ENCODE results near the gene CDKAL1. TPM values are rescaled to one million over a fixed set of nuclear protein-coding genes. Genes with fewer than 3 reads are reported as not detected.

CDKAL1 gene
- total and polyA plus RNA-seq, 9 of the 15 experiments (the other 6 are each of a cell fraction or from before 2014, with no cell fraction given): 11.2 to 36.3 (median 20.1) TPM

- TF ChIP-seq ZBTB40 (IDR thresholded peaks at IDR 0.05) (peak; percentile 66; the same call in 1 of the 2 replicates), ZBTB40 (CRISPR knock-in tag; IDR thresholded peaks at IDR 0.05) (no peak), MYC (IDR thresholded peaks at IDR 0.05; ENCODE audit: low read depth, low read length) (peak; percentile 31; the same call in 1 of the 2 replicates), MYC (CRISPR knock-in tag; IDR thresholded peaks at IDR 0.05; ENCODE audit: borderline replicate concordance, low read depth) (no peak), ZNF76 (CRISPR knock-in tag; IDR thresholded peaks at IDR 0.05; ENCODE audit: borderline replicate concordance) (no peak), FOSL1 (tag; conservative IDR thresholded peaks at IDR 0.05) (peak; percentile 96), DPF2 (IDR thresholded peaks at IDR 0.05) (peak; percentile 78), NFIC (IDR thresholded peaks at IDR 0.05) (peak; percentile 43), ZNF766 (CRISPR knock-in tag; conservative IDR thresholded peaks at IDR 0.05) (no peak), JUNB (CRISPR knock-in tag; conservative IDR thresholded peaks at IDR 0.05) (peak; percentile 36; the same call in 1 of the 2 replicates), SMARCC2 (IDR thresholded peaks at IDR 0.05; ENCODE audit: low read depth) (peak; percentile 57; the same call in 1 of the 2 replicates), ZNF165 (CRISPR knock-in tag; IDR thresholded peaks at IDR 0.05; ENCODE audit: borderline replicate concordance) (no peak), MTA2 (IDR thresholded peaks at IDR 0.05; ENCODE audit: low read depth) (peak; percentile 42; the same call in 1 of the 2 replicates), SMAD4 (CRISPR knock-in tag; conservative IDR thresholded peaks at IDR 0.05) (0 out of 2 replicates have a peak, but pooled peaks have one; percentile 44), NBN (IDR thresholded peaks at IDR 0.05; ENCODE audit: low read depth) (peak; percentile 49; the same call in 1 of the 2 replicates)
- TF ChIP-seq, protein P1, sequence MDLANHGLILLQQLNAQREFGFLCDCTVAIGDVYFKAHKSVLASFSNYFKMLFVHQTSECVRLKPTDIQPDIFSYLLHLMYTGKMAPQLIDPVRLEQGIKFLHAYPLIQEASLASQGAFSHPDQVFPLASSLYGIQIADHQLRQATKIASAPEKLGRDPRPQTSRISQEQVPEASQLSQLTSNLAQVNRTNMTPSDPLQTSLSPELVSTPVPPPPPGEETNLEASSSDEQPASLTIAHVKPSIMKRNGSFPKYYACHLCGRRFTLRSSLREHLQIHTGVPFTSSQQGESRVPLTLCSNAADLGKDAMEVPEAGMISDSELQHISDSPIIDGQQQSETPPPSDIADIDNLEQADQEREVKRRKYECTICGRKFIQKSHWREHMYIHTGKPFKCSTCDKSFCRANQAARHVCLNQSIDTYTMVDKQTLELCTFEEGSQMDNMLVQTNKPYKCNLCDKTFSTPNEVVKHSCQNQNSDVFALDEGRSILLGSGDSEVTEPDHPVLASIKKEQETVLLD (IDR thresholded peaks at IDR 0.05): no peak
- TF ChIP-seq, protein P2, sequence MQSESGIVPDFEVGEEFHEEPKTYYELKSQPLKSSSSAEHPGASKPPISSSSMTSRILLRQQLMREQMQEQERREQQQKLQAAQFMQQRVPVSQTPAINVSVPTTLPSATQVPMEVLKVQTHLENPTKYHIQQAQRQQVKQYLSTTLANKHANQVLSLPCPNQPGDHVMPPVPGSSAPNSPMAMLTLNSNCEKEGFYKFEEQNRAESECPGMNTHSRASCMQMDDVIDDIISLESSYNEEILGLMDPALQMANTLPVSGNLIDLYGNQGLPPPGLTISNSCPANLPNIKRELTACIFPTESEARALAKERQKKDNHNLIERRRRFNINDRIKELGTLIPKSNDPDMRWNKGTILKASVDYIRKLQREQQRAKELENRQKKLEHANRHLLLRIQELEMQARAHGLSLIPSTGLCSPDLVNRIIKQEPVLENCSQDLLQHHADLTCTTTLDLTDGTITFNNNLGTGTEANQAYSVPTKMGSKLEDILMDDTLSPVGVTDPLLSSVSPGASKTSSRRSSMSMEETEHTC (IDR thresholded peaks at IDR 0.05): 0 out of 2 replicates have a peak, but pooled peaks have one; percentile 39
Observed at GRCh38 chr6:21163110-21163837, 629.0 kb downstream of the CDKAL1 start (continued).

Data from K562 (cell line).